ELF-1 (cell line): ENCODE results near the gene OCA2.
"Not testable (repeated sequence)": the region's sequence is repeated elsewhere in the genome, so short reads cannot be mapped to it uniquely, and the experiment has no call there.

Experiments
- DNase-seq: peaks from one replicate; pipeline ENCODE4 v3.0.0-alpha.2; 2016; ENCODE audit warnings: low read depth, low spot score

The OCA2 gene

GRCh38 chr15:28098766-28099554 is at the start of gene OCA2:
Gene OCA2, minus strand, starts transcription at chr15:28099315. Its CDS starts 17,441 bp downstream, at chr15:28081874.
- DNase-seq, result peak; percentile 80

- DNase-seq, result no peak
Observed at GRCh38 chr15:28147801-28148200, 48.7 kb upstream of the OCA2 start.

DNA sequence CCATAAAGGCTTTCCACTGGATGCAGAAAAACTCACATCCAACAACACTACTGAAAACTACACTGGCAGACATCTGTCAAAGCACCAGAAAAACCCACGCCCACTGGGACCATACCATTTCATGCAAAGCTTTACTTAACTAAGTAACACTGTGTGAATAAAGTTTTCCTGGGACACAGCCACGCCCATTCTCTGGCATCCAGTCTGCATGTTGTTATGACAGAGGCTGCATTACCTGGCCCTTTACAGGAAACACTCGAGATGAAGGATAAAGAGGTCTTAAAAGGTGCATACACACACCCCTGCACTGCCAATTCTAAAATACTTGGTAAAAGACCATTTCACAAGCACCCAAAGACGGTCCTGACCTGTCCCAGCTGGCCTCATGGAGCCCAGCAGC is 46.3 kb upstream of the OCA2 start:
- not testable (repeated sequence) for DNase-seq

- no peak for DNase-seq
Observed at GRCh38 chr15:28140062-28140461, 40.9 kb upstream of the OCA2 start.

DNA sequence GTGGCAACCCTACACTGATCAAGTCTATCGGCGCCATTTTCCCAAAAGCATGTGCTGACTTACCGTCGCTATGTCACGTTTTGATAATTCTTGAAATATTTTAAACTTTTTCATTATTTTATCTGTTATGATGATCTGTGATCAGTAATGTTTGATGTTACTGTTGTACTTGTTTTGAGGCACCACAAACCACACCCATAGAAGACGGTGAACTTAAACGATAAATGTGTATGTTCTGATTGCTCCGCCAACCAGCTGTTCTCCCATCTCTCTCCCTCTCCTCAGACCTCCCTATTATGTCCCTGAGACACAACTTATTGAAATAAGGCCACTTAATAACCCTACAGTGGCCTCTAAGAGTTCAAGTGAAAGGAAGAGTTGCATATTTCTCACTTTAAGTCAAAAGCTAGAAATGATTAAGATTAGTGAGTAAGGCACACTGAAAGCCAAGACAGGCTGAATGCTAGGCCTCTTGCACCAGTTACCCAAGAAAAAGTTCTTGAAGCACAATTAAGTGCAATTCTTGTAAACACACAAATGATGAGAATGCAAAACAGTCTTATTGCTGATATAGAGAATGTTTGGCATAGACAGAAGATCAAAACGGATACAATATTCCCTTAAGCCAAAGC is 38.4 kb upstream of the OCA2 start:
- not testable (repeated sequence) for DNase-seq

DNA sequence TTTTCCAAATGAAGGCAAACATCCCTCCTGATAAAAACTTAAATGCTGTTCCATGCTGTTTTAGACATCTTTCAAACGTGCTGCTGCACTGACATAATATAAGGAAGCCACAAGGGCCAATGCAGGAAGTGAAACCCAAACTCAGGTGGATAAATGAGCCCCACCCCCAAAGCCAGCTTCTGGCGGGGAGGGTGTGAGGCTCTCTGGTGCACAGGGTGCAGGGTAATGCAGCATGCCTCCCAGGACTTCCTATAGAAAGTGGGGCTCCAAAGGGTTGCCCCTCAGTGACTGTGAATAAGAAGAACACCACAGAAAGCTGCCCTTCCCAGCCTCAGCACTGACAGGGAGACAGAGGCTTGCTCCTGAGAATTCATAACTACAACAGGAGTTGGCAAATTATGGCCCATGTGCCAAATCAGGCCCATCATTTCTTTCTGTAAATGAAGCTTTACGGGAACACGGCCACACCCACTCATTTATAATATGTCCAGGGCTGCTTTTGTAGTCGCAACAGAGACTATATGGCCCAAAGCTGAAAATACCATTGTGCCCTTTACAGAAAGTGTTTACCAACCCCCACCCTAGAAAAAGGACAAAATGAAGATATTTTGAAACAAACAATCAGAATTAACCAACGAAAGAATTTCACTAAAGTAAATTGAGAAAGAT is 37.3 kb upstream of the OCA2 start:
- DNase-seq, result not testable (repeated sequence)

GRCh38 chr15:28133281-28133680 is 34.2 kb upstream of the OCA2 start:
- no peak for DNase-seq

- no peak for DNase-seq
Observed at GRCh38 chr15:28132524-28133275, 33.6 kb upstream of the OCA2 start.

DNA sequence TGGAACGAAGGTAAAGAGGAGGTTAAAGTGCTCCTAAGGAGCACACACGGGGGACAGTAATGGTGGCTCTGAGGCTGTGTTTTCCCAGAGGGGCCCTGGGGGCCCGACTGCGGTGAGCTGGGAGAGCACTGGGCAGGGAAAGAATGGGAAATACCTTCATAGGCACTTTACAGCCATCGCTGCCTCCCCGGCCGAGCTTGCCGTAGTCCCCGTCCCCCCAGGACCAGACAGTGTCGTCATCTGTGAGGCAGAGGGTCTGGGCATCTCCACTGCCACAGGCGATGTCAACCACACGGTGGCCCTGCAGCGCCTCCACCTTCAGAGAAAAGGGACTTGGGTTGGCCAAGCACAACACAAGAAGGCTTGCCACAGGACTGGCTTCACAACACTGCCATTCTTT is 32.8 kb upstream of the OCA2 start:
- no peak for DNase-seq

DNA sequence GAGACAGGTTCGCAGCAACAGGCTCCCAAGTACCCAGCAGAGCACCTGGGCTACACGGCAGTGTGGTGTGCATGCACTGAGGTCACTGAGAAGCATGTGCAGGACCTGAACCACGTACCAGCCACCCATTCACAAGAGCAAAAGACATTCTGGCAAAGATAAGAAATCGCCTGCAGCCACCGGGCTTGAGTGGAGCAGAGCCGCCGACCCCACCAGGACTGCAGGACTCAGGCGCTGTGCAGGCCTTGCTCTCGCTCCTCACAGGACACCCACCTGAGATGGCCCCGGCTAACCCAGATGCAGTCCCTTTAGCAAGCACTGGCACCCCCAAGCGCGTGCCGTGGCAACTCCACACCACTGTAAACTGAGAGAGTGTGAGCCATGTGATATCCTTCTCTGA is 32.3 kb upstream of the OCA2 start:
- no peak for DNase-seq

- no peak for DNase-seq
Observed at GRCh38 chr15:28130651-28131050, 31.5 kb upstream of the OCA2 start.

DNA sequence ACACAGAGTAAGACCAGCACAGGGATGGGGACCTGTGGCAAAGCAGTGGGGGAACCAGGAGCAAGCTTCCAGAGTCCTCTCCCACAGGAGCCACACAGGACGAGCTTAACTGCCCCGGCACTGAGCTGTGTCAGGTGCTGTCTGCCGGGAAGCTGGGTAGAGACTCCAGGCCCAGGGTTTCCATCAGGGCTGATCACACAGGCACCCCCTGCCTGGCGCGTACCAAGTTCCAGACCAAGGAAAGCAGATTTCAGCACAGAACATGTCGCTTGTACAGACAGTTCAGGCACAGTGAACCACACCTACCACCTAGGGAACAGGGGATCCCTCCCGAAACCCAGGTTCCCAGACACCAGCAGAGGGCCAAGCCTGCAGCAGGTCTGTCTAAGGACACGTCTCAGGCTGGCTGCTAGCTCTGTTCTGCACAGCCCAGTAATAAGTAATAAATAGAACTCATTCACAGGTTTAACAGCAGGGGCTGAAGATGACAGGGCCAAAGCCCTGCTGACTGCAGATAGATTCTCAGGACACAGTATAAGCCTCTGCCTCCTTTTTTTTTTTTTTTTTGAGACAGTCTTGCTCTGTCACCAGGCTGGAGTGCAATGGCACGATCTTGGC is 30.2 kb upstream of the OCA2 start:
- no peak for DNase-seq

- DNase-seq, result no peak
Observed at GRCh38 chr15:28128031-28128430, 28.9 kb upstream of the OCA2 start.

GRCh38 chr15:28127036-28127435 is 27.9 kb upstream of the OCA2 start:
- no peak for DNase-seq

DNA sequence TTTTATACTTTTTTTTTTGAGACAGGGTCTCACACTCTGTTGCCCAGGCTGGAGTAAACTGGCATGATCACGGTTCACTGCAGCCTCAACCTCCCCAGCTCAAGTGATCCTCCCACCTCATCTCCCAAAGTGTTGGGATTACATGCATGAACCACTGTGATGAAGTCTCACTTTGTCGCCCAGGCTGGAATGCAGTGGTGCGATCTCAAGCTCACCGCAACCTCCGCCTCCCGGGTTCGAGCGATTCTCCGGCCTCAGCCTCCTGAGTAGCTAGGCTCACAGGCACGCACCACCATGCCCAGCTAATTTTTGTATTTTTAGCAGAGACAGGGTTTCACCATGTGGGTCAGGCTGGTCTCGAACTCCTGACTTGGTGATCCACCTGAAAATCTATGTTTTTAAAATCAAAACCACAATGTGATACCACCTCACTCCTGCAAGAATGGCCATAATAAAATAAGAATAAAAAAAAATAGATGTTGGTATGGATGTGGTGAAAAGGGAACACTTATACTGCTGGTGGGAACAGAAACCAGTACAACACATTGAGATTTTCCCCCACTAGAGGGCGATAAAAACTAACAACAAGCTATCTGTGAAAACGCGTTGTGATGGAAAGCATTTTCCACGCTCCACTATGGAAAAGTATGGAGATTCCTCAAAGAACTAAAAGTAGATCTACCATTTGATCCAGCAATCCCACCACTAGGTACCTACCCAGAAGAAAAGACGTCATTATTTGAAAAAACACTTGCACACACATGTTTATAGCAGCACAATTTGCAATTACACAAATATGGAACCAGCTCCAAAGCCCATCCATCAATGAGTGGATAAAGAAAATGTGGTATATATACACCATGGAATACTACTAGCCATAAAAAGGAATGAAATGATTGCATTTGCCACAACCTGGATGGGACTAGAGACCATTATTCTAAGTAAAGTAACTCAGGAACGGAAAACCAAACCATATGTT is 26.8 kb upstream of the OCA2 start:
- peak; percentile 21 for DNase-seq

GRCh38 chr15:28124841-28125240 is 25.7 kb upstream of the OCA2 start:
- no peak for DNase-seq

DNA sequence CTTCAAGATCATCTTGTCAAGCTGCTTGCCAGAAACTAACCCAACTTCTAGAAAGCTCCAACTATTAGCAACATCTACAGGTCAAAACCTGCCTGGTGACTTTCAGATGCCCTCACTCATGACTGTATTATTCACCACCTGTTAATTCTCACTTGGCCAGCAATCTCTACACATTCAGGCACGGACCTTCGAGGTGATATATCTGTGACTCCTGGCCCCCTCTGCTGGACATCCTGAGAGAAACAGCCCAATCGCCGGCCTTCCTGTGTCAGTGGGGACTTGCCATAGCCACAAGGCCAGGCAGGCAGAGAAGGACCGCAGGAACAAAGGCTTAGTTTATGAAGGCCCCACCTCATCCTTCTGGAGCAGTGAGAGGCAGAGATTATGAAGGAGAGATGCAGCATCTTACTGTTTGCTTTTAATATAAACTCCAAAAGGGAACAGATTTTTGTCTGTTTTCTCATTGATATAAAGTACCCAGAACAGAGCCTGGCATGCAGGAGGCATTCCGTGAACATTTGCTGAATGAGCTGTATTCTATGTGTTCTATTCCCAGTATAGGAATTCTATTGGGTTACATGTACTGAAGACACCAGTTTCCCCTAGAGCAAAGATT is 24.4 kb upstream of the OCA2 start:
- peak; percentile 85 for DNase-seq

DNA sequence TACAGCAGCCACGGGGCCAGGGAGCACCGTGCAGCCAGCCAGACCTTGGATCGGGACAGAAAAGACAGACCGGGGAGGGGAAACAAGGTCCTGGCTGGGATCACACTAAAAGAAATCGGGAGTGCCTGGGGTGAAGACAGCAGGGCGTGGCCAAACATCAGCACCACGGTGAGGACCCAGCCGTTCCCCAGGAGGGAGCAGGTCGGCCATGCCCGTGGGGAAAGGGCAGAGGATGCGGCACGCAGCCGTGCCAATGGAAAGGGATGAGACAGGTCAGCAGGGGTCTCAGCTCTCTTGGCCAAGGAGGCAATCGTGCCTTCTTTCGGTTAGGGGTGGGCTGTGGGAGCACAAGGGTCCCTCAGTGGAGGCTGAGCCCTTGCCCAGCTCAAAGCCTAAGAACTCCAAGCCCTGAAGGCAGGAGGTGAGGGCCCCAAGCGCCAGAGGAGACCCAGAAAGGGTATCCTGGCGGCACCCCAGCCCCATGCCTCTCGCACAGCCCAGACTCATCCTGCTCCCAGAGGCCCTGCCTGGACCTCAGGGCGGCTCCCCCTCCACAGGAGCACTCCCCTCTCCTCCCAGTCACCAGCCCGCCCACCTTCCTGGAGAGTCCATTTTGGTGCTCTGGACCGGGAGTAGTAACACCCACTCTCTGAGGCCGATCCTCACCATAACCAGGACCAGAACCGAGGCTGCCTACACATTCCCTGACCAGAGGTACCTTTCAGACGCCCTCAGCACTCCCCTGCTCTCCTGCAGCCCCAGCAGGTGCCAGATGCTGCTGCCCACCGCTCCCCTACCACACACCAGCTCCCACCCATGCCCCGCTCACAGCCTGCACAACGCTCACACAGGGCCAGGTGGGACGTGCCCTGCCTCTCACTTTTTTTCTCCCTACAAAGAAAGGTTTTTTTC is 23.2 kb upstream of the OCA2 start:
- DNase-seq, result no peak

DNA sequence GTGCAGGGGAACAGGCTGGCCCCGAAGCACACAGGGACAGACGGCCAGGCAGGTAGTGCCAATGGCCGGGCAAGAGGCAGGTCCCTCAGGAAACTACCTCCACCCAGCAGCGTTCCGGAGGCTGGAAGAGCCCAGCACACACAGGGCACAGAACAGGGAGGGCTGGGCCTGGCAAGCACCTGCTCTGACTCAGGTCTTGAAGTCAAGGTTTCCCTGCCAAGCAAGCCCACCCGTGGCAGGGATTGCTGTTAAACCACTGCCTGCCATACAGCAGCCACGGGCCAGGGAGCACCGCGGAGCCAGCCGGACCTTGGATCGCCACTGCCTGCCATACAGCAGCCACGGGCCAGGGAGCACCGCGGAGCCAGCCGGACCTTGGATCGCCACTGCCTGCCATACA is 22.5 kb upstream of the OCA2 start:
- DNase-seq, result not testable (repeated sequence)
